Esophagus squamous epithelium (tissue), 4 donors: ENCODE measurements around the gene MRPL51.

Experiments used
- CTCF ChIP-seq, 6 experiments: fragments of 450-650 bp in 4 of 6; fragments of 200-600 bp in 2 of 6; sonication (generic) in 2 of 6; IDR thresholded peaks; one replicate each; pipeline ENCODE4 v1.5.1; 2016 to 2019; ENCODE audit warnings: antibody characterized with exemption in 6 of 6, mild to moderate bottlenecking in 4 of 6, moderate library complexity in 4 of 6
- POLR2A ChIP-seq, 4 donors: fragments of 450-650 bp; IDR thresholded peaks; one replicate each; pipeline ENCODE4 v1.6.1; 2017; ENCODE audit warnings: antibody characterized with exemption in 4 of 4, mild to moderate bottlenecking in 4 of 4, moderate library complexity in 3 of 4

GRCh38 chr12:6535960-6536847 lies 43.1 kb upstream of the MRPL51 start:
- TF ChIP-seq POLR2A (IDR thresholded peaks at IDR 0.05) (no peak), CTCF (IDR thresholded peaks at IDR 0.05) (no peak)
